HG03060 (cell line): ENCODE results near the gene TNFSF12.
"Not testable (repeated sequence)": the region's sequence is repeated elsewhere in the genome, so short reads cannot be mapped to it uniquely, and the experiment has no call there.

Source experiments
- ATAC-seq: cut with Tn5 transposase; IDR thresholded peaks from one replicate; pipeline ENCODE4 v1.9.1; 2021; ENCODE audit warnings: low read depth, moderate number of reproducible peaks; ENCODE audit not compliant: unreplicated experiment

TNFSF12 gene

DNA sequence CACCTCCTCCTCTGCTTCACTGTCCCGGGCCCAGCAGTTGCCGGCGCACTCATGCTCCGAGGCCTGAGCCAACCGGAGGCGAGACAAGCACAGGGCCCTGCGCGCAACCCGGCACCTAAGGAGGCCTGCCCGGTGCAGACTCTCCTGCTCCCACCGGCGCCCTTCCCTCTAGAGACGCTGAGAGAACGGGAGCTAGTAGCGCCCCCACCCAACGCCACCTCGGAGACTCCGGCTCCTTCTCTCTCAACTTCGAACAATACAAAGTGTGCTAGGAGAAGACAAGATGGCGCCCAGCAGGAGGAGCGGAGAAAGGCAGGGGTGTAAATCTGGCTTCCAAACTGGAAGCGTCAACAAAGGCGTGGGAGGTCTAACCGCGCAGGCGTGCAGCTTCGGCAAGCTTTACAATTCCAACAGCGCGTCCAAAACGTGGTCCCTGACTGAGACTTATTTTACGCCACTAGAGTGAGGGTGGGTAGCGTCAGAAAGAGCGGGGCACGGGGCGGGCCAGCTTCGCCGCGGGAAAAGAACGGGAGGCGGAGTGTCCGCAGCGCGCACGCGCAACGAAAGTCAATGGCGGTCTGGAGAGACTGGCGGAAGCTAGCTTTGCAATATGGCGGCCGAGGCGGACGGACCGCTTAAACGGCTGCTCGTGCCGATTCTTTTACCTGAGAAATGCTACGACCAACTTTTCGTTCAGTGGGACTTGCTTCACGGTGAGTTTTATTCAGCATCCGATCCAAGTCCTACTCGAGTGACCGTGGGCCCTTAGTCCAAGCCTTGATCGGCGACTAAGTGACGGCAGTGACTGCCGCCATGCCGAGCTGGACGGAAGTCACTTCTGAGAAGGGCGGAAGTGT is 34.6 kb downstream of the TNFSF12 start, which contains the start of gene MPDU1:
TSS of gene MPDU1 (plus strand) at position 600 of the 857 bp plus-strand sequence. CDS start at position 611, 11 bp downstream.
- peak; percentile 50 for ATAC-seq

DNA sequence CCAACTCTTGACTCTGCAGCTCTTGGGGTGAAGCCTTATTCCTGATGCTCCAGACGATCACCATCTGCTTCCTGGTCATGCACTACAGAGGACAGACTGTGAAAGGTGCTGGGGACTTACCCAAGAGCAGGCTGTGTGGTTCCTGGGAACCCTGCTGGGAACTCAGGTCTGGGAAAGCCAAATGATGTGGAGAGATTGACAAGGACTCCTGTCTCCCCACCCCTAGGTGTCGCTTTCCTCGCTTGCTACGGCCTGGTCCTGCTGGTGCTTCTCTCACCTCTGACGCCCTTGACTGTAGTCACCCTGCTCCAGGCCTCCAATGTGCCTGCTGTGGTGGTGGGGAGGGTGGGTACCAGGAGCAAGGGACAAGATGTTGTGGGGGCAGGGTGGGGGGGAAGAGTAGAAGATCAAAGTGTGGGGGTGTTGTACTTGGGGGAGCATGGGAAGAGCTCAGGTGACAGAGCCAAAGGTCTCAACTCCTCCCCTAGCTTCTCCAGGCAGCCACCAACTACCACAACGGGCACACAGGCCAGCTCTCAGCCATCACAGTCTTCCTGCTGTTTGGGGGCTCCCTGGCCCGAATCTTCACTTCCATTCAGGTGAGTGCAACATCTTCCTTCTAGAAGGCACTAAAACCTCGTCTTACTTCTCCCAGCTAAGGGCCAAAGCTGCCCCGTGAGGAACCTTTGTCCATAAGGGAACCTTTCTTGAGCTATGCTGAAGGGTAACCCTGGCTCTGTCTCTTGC is 38.0 kb downstream of the TNFSF12 start:
- no peak for ATAC-seq

DNA sequence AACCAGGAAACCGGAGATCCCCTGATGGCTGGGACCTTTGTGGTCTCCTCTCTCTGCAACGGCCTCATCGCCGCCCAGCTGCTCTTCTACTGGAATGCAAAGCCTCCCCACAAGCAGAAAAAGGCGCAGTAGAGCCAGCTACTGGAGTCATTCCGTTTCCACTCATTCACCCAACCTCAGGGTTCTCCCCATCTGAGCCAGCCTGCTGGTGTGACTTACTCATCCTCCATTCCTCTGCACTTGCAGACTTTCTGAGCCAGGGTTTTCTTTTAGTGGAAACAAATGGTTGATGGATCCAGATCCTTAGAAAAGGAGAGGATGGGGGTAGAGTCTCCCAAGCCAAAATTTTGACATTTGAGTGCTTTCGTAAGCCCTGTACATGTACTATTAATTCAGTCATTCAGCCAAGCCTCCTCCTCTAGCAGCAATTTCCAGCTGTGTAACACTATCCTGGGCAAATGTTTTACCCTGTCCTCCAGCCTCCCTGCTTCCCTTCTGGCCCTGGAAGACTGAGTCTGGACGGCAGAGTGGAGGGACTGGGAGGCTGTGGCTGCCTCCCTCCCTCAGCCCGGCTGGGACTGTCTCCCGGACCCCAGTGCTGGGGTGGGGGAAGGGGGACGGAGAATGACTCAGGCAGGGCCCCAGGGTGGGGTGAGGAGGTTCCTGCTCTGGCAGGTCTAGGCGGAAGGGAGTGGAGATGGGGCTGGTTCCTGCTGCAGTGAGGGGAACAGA is 38.7 kb downstream of the TNFSF12 start:
- no peak for ATAC-seq

DNA sequence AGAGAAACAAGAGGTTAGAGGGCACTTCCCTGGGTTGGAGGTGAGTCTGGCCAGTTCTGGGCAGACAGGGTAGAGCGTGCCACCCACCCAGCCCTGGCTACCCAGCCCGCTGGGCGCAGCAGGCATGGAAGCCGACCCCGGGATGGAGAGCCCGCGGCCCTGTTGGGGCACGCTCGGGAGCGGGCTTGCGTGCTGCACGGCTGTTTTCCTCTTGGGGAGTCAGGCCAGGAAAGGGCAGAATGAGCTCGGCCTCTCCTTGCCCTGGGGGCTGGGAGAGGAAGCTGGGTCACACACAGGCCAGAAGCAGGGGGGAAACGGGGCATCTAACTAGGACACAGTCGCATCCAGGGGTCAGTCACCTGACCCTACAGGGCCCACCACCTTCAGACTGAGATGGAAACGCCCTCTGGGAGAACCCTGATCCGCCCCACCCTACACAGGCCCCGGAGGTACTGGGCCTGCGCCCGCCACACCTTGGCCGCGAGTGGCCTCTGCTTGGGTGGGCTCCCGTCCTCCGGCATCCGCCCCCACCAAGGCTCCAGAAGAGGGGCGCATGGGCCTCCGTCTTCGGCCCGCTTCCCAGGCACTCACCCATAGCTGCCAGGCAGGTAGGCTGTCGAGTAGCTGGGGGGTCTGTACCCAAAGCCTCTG is 39.8 kb downstream of the TNFSF12 start:
- ATAC-seq = no peak

DNA sequence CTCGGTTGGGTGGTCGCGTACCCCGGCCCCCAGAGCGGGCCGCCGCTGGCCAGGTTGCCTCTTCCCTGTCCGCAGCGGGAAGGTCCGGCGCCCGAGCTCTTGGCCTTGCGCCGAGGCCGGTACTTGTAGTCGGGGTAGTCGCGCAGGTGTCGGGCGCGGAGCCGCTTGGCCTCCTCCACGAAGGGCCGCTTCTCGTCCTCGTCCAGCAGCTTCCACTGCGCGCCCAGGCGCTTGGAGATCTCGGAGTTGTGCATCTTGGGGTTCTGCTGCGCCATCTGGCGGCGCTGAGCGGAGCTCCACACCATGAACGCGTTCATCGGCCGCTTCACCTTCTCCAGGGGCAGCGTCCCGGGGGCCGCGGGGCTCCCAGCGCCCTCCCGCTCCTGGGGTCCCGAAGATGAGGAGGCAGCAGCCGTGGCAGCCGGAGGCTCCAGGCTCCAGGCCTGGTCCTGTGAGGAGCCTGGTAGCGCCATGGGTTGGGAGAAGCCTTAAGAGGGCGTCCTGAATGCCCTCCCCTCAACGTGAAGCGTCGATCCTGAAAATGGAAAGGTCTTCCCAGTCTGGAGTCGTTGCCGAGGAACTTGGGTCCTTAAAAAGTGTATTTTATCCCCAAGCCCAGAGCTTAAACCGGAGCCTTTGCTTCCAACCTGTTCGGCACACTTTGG is 40.5 kb downstream of the TNFSF12 start:
- no peak for ATAC-seq

DNA sequence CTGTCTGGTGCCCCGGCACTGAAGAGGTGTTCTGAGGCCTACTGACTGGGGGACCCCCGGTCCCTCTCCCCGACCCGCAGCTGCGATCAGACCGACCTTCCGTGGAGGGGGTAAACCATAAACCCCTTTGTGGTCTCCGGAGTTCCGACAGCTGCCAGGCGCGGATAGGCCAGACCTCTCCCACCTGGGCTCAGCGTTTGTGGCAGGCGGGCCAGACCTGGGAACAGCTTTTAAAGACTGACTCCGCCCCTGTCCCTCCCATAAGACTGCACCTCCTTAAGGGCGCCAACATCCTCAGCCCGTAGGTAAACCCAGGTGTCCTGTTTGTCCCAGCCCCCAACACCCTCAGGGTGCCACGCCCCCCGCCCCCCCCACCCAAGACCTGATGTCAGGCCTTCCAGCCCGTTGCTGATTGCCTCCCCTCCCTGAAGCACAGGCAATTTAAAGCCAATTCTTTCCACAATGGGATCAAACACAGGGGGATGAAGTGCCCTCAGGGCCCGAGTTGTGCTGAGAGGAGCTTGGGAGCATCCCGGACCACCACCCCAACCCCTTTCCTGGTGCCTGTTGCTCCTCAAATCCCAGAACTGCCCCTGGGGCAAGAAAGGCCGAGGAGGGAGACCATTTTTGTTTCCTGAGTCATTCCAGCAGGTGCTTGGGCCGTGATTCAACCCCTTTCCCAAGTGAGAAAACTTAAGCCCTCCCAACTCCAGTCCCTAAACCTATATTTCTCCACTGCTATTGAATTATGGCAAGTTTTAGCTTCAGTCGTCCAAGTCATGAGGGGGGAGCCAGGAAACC is 41.2 kb downstream of the TNFSF12 start, which contains the start of gene SOX15:
TSS of gene SOX15 (minus strand) at position 204 of the 801 bp plus-strand sequence. CDS start 418 bp downstream, outside the sequence.
- ATAC-seq = no peak

DNA sequence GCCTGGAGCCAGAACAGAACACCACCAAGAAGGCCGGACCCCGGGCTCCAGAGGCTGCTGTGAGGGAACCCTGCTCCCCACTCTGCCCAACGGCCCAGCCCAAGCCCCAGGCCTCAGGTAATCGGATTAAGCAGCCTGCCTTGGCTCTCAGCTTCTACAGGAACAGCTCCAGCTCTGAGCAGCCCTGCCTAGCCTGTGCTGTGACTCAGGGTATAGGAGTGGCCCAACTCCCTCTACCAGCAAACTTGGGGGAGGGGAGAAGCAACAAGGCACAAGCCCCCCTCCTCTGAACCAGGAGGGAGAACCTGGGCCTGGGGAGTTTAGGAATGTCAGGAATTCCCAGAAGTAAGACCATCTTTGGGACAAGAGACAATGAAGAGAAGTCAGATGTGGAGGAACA is 41.9 kb downstream of the TNFSF12 start:
- no peak for ATAC-seq

DNA sequence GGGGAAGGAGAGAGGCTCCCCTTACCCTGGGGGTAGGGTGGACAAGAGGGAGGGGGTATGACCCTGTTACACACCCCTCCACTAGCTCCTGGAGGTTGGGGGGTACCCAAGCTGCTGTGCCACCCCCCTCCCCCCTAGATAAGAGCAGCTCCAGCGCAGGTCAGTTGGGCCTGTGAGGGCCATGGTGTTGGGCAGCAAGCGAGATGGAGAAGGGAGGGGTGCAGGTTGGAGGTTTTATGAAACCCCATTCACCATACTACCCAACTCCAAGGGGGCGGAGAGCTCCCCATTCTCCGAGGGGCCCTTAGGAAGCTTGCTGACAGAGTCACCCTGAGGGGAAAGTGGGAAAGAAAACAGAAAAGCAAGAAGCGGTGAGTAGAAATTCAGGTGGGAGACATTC is 42.7 kb downstream of the TNFSF12 start:
- ATAC-seq = no peak

DNA sequence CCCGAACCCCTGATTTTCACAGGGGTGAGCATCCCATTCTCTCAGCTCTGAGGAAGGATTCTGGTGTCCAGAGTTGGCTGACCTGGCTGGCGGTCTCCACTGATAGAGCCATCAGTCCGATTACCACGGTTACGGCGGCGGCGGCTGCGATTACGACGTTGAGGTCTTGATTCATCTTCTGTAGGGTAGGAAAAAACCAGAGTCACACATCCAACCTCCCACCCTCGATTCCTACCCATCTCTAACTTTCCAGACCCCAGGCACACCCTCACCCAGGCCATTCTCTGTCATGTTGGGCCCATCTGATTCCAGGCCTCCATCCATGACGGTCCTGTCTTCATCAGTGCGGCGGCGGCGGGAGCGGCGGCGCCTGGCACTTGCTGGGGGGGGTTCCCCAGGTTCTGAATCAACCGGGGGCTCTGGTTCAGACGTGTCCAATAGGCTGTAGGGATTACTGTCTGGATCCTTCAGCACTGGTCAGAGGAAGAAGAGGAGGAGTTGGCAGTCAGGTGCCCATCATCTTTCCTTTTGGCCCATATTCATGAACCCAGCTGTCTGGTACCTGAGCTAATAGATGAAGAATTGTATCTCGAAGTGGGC is 43.7 kb downstream of the TNFSF12 start:
- no peak for ATAC-seq

DNA sequence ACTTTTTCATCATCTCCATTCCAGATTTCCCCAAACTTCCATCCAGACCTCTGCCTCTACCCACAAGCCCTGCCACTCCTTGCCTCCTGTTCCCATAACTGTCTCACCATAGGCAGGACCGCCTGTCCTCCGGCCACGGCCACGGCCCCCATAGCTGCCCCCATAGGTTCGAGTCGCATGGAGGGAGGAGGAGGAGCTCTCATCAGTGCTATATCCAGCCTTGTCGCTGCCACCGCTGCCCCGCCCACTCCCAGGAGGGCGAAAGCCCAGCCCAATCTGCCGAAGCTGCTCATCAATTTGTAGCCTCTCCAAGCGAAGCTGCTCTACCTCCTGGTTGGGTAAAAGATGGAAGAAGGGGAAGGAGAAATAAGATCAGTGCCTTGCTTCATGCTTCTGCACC is 44.4 kb downstream of the TNFSF12 start:
- no peak for ATAC-seq

DNA sequence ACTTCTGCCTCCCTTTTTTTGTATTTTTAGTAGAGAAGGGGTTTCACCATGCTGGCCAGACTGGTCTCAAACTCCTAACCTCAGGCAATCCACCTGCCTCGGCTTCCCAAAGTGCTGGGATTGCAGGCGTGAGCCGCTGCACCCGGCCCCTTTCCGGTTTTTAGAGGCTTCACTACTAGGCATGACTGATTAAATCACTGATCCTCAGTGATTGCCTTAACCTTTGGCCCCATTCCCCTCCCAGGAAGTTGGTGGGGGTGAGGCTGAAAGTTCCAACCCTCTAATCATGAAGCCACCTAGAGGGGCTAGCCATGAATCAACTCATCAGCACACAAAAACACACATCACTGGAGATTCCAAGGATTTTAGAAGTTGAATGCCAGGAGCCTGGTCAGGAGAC is 48.7 kb downstream of the TNFSF12 start:
- not testable (repeated sequence) for ATAC-seq

DNA sequence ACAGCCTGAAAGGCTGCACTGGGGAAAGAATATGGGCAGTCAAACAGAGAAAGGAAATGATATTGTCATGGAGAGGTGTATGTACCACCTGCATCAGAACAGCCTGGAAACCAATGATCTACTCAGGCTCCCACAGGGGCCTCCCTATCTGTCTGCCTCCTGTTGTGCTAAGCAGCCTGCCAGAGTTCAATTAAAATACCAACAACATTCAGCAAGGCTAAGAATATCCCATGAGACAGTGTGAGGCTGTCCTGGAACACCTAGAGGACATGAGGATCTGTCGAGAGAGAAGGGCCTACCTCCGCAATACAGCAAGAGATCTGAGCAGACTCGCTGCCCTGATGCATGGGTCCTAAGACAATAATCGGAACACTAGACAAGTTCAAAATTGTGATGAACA is 57.4 kb downstream of the TNFSF12 start:
- ATAC-seq = no peak
